Chondrocyte (in vitro differentiated cells): ENCODE results near the gene RGCC. TPM values are rescaled to one million over a fixed set of nuclear protein-coding genes. Genes with fewer than 3 reads are reported as not detected.
"Not testable (repeated sequence)": the region's sequence is repeated elsewhere in the genome, so short reads cannot be mapped to it uniquely, and the experiment has no call there.

Experiments used
- DNase-seq: peaks from one replicate; pipeline ENCODE4 v3.0.0; 2021; ENCODE audit warnings: mixed read lengths, low spot score
- H3K27ac Mint-ChIP-seq: one replicate; pipeline ENCODE4 v1.8.0; 2021; ENCODE audit warnings: mild to moderate bottlenecking, moderate library complexity, mixed read lengths; ENCODE audit not compliant: unreplicated experiment
- H3K27me3 Mint-ChIP-seq: 2 replicates; pipeline ENCODE4 v1.8.0; 2021; ENCODE audit warnings: low read depth, mixed read lengths
- H3K36me3 Mint-ChIP-seq: 2 replicates; pipeline ENCODE4 v1.8.0; 2021; ENCODE audit warnings: low read depth, mixed read lengths
- H3K4me1 Mint-ChIP-seq: 2 replicates; pipeline ENCODE4 v1.8.0; 2021; ENCODE audit warnings: low read depth, mild to moderate bottlenecking, mixed read lengths
- H3K4me3 Mint-ChIP-seq: one replicate; pipeline ENCODE4 v1.8.0; 2021; ENCODE audit warnings: mild to moderate bottlenecking, moderate library complexity, mixed read lengths; ENCODE audit not compliant: unreplicated experiment
- H3K9me3 Mint-ChIP-seq: 2 replicates; pipeline ENCODE4 v1.8.0; 2021; ENCODE audit warnings: low read depth, mixed read lengths
- total RNA-seq: library from RNA; stranded (reverse); gene quantifications from 3 replicates; pipeline ENCODE4 v1.2.1, GENCODE V29; 2021
- TF ChIP-seq, protein P1 (sequence below): fragments of 200-600 bp; sonication (generic); IDR thresholded peaks from 2 replicates; pipeline ENCODE4 v1.5.0; 2021; ENCODE audit warnings: antibody characterized with exemption, mild to moderate bottlenecking, moderate library complexity

Gene RGCC
- total RNA-seq, 1 donor from 2014 or later = not detected

GRCh38 chr13:41419206-41419605 lies 38.1 kb upstream of the RGCC start:
- no peak overlapping the region for H3K27ac Mint-ChIP-seq
- no peak for DNase-seq
- no peak overlapping the region for H3K4me3 Mint-ChIP-seq

DNA sequence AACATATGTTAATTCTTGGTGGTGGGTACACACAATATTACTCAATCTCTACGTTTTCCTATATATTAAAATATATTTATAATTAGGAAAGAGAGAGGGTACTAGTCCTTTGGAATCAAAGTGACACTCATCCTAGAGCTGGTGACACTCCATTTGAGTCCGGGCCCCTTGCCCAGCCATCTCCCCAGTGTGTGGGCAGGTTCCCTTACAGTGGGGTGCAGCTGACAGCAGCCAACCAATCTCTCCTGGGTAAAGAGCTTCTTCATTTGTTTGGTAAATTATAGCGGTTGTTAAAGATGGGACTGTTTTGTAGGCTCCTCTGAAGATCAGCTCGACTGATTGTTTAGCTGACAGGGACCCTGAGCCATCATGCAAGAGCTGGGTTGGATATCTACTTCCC lies 37.2 kb upstream of the RGCC start:
- Mint-ChIP-seq H3K27me3 (peaks cover 4% of the 10 kb centered on the region), H3K9me3 (peaks cover 7% of the 10 kb centered on the region), H3K36me3 (no peaks in the 10 kb centered on the region), H3K4me3 (no peak overlapping the region), H3K27ac (no peak overlapping the region), H3K4me1 (peaks cover 6% of the 10 kb centered on the region)
- DNase-seq = no peak
- TF ChIP-seq, protein P1, sequence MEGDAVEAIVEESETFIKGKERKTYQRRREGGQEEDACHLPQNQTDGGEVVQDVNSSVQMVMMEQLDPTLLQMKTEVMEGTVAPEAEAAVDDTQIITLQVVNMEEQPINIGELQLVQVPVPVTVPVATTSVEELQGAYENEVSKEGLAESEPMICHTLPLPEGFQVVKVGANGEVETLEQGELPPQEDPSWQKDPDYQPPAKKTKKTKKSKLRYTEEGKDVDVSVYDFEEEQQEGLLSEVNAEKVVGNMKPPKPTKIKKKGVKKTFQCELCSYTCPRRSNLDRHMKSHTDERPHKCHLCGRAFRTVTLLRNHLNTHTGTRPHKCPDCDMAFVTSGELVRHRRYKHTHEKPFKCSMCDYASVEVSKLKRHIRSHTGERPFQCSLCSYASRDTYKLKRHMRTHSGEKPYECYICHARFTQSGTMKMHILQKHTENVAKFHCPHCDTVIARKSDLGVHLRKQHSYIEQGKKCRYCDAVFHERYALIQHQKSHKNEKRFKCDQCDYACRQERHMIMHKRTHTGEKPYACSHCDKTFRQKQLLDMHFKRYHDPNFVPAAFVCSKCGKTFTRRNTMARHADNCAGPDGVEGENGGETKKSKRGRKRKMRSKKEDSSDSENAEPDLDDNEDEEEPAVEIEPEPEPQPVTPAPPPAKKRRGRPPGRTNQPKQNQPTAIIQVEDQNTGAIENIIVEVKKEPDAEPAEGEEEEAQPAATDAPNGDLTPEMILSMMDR = no peak

More at GRCh38 chr13:41419206-41419605, 38.1 kb upstream of the RGCC start:
- peaks cover 6% of the 10 kb centered on the region for H3K4me1 Mint-ChIP-seq
- peaks cover 4% of the 10 kb centered on the region for H3K27me3 Mint-ChIP-seq
- TF ChIP-seq, protein P1 = no peak
- no peaks in the 10 kb centered on the region for H3K36me3 Mint-ChIP-seq
- peaks cover 7% of the 10 kb centered on the region for H3K9me3 Mint-ChIP-seq

DNA sequence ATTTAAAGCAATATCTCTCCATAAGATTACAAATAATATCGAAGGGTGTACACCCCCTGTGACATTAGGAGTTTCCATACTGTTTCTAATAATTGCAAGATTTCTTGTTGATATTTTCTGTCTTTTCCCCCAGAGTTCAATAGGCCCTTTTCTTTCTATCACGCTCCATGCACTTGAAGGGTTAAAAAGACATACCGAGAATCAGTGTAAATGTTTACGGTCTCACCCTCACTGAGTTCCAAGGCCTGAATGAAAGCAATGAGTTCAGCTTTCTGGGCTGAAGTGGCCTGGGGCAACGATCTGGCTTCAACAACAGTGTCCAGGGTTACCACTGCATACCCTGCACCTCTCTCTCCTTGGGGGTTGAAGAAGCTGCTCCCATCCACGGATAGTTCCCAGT lies 36.0 kb upstream of the RGCC start:
- H3K27ac Mint-ChIP-seq, H3K4me1 Mint-ChIP-seq, DNase-seq, H3K36me3 Mint-ChIP-seq, H3K4me3 Mint-ChIP-seq, H3K27me3 Mint-ChIP-seq, H3K9me3 Mint-ChIP-seq: not testable (repeated sequence)

DNA sequence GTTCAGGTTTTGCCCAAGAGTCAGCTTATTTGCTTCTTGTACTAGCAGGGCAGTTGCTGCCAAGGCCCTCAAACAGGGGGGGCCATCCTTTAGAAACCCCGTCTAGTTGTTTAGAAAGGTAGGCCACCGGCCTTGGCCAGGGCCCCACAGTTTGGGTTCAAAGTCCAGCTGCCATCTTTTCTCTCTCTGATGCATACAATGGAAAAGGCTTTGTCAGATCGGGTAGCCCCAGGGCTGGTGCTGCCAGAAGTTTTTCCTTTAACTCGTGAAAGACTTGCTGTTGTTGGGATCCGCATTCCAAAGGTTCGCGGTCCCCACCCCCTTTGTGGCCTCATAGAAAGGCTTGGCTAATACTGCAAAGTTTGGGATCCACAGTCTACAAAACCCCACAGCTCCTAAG lies 35.4 kb upstream of the RGCC start:
- not testable (repeated sequence) for DNase-seq, H3K27ac Mint-ChIP-seq, H3K4me1 Mint-ChIP-seq, H3K27me3 Mint-ChIP-seq, H3K9me3 Mint-ChIP-seq, H3K4me3 Mint-ChIP-seq, H3K36me3 Mint-ChIP-seq

GRCh38 chr13:41423259-41423658 lies 34.1 kb upstream of the RGCC start:
- H3K27me3 Mint-ChIP-seq, H3K9me3 Mint-ChIP-seq, H3K27ac Mint-ChIP-seq, H3K4me1 Mint-ChIP-seq, DNase-seq, H3K4me3 Mint-ChIP-seq, H3K36me3 Mint-ChIP-seq: not testable (repeated sequence)

DNA sequence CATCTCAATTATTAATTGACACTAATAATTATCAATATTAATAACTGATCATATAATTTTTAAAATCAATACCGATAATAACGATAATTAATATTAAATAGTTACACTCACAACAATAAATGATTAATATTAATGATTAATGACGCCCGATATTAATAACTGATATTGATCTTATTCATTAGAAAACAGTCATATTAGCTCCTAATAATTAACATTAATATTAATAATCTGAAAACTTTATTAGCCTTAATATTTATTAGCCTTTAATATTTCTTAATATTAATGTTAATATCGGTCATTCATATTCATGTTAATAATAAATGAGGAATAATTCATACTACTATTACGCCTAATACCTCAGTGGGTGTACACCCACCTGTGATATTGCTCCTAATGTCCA lies 32.7 kb upstream of the RGCC start:
- not testable (repeated sequence) for H3K36me3 Mint-ChIP-seq, H3K4me3 Mint-ChIP-seq, H3K4me1 Mint-ChIP-seq, H3K9me3 Mint-ChIP-seq, H3K27me3 Mint-ChIP-seq, DNase-seq, H3K27ac Mint-ChIP-seq

- Mint-ChIP-seq H3K36me3 (no peaks in the 10 kb centered on the region), H3K27ac (no peak overlapping the region), H3K4me3 (no peak overlapping the region), H3K9me3 (no peaks in the 10 kb centered on the region), H3K4me1 (peaks cover 4% of the 10 kb centered on the region), H3K27me3 (no peaks in the 10 kb centered on the region)
- no peak for DNase-seq
- TF ChIP-seq, protein P1 = no peak
Measured at GRCh38 chr13:41426047-41426446, 31.3 kb upstream of the RGCC start.
